PC-9 (cell line): Measurements from ENCODE around the gene STK35. TPM values are rescaled to one million over a fixed set of nuclear protein-coding genes. Genes with fewer than 3 reads are reported as not detected.

Experiments used
- BruUV-seq: library from RNA; stranded (reverse); fragments of 400-500 nt; replicated peaks from 2 replicates; lab custom pipeline; 2021; lab: Mats Ljungman, UMichigan
- CTCF ChIA-PET: fragments of 300-600 bp; sonication (Branson Sonifier 250); formaldehyde crosslinking; loops from one replicate; lab custom pipeline; 2022; ENCODE audit warnings: antibody characterized with exemption; lab: Charles Lee
- POLR2A ChIA-PET: fragments of 300-600 bp; sonication (Branson Sonifier 250); formaldehyde crosslinking; loops from one replicate; lab custom pipeline; 2022; ENCODE audit warnings: antibody characterized with exemption; ENCODE audit not compliant: unreplicated experiment; lab: Charles Lee
- DNase-seq, 2 experiments: peaks; one replicate each; pipeline versions ENCODE4 v3.0.0 to v3.0.0-alpha.2; 2015 to 2022; ENCODE audit warnings: mixed read lengths in 1 of 2
- H2AFZ ChIP-seq: fragments of 200-600 bp; sonication (generic); 2 replicates; pipeline ENCODE4 v1.8.1; 2017; ENCODE audit warnings: antibody characterized with exemption
- H3F3A ChIP-seq: fragments of 200-600 bp; sonication (generic); 2 replicates; pipeline ENCODE4 v1.8.1; 2017; ENCODE audit warnings: antibody characterized with exemption, mild to moderate bottlenecking, low read depth; ENCODE audit not compliant: insufficient read depth
- H3K27ac ChIP-seq: fragments of 200-600 bp; sonication (generic); 2 replicates; pipeline ENCODE4 v1.6.1; 2016; ENCODE audit warnings: mixed run types
- H3K27me3 ChIP-seq: fragments of 200-600 bp; sonication (generic); 2 replicates; pipeline ENCODE4 v1.6.1; 2016; ENCODE audit warnings: low read depth, mixed run types; ENCODE audit not compliant: insufficient read depth
- H3K36me3 ChIP-seq: fragments of 200-600 bp; sonication (generic); 2 replicates; pipeline ENCODE4 v1.6.1; 2016; ENCODE audit warnings: low read depth, mixed run types
- H3K4me1 ChIP-seq: fragments of 200-600 bp; sonication (generic); replicated peaks from 2 replicates; pipeline ENCODE4 v1.6.1; 2016; ENCODE audit warnings: mixed run types; ENCODE audit not compliant: insufficient read depth
- H3K4me2 ChIP-seq: fragments of 200-600 bp; sonication (generic); 2 replicates; pipeline ENCODE4 v1.6.1; 2017; ENCODE audit warnings: mixed run types
- H3K4me3 ChIP-seq: fragments of 200-600 bp; sonication (generic); 2 replicates; pipeline ENCODE4 v1.6.1; 2016; ENCODE audit warnings: mixed run types
- H3K79me2 ChIP-seq: fragments of 200-600 bp; sonication (generic); 2 replicates; pipeline ENCODE4 v1.6.1; 2017; ENCODE audit warnings: low read depth, mixed run types
- H3K9me2 ChIP-seq: fragments of 200-600 bp; sonication (generic); 2 replicates; pipeline ENCODE4 v1.8.1; 2017; ENCODE audit warnings: mild to moderate bottlenecking; ENCODE audit not compliant: insufficient read depth
- H3K9me3 ChIP-seq: fragments of 200-600 bp; sonication (generic); 2 replicates; pipeline ENCODE4 v1.8.1; 2016; ENCODE audit warnings: low read depth; ENCODE audit not compliant: insufficient read depth
- H4K20me1 ChIP-seq: fragments of 200-600 bp; sonication (generic); 2 replicates; pipeline ENCODE4 v1.8.1; 2017; ENCODE audit not compliant: insufficient read depth
- EZH2 ChIP-seq: fragments of 200-600 bp; sonication (generic); IDR thresholded peaks from 2 replicates; pipeline ENCODE4 v1.8.0; 2017; ENCODE audit warnings: antibody characterized with exemption, low read depth
- intact Hi-C: fragments of 100-400 bp; cut with micrococcal nuclease; formaldehyde crosslinking; loops from one replicate; pipeline ENCODE4 v1.10.0; 2022; ENCODE audit not compliant: unreplicated experiment
- total RNA-seq: library from RNA; stranded (reverse); gene quantifications from 2 replicates; pipeline ENCODE4 v1.2.3, GENCODE V29; 2021
- TF ChIP-seq, protein P1 (sequence below): fragments of 200-600 bp; sonication (generic); conservative IDR thresholded peaks from 2 replicates; pipeline ENCODE4 v1.6.1; 2017; ENCODE audit warnings: mixed run types, antibody characterized with exemption, mild to moderate bottlenecking, moderate library complexity

STK35 gene
- total RNA-seq, 1 experiment from 2014 or later = 36.7 TPM

DNA sequence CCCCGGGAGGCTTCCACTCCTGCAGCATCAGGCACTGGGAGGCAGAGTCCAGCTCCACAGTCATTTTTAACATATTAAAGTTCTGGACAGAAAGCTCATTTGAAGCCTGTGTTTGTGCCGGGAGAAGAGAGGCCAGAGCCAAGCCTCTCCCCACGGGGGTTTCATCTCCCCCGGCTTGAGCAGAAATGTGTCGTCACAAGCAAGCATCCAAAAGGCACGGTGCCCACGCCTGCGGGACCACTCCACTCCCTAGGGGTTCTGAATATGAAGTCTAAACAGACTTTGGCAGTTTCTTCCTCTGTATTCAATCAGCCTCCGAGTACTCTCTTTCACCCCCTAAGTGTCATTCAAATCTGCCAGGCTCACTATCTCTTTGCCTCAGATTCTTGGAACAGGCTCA, 75.3 kb downstream of the STK35 start:
- Histone ChIP-seq H3F3A (no peaks in the 10 kb centered on the region), H3K27ac (no peak overlapping the region), H2AFZ (no peak overlapping the region), H3K4me2 (no peak overlapping the region), H3K4me3 (no peak overlapping the region), H3K9me3 (no peaks in the 10 kb centered on the region), H3K79me2 (no peaks in the 10 kb centered on the region), H3K27me3 (peaks cover 14% of the 10 kb centered on the region), H3K4me1 (no peaks in the 10 kb centered on the region), H4K20me1 (no peaks in the 10 kb centered on the region), H3K9me2 (no peaks in the 10 kb centered on the region), H3K36me3 (no peaks in the 10 kb centered on the region)
- DNase-seq = no peak
- TF ChIP-seq, protein P1, sequence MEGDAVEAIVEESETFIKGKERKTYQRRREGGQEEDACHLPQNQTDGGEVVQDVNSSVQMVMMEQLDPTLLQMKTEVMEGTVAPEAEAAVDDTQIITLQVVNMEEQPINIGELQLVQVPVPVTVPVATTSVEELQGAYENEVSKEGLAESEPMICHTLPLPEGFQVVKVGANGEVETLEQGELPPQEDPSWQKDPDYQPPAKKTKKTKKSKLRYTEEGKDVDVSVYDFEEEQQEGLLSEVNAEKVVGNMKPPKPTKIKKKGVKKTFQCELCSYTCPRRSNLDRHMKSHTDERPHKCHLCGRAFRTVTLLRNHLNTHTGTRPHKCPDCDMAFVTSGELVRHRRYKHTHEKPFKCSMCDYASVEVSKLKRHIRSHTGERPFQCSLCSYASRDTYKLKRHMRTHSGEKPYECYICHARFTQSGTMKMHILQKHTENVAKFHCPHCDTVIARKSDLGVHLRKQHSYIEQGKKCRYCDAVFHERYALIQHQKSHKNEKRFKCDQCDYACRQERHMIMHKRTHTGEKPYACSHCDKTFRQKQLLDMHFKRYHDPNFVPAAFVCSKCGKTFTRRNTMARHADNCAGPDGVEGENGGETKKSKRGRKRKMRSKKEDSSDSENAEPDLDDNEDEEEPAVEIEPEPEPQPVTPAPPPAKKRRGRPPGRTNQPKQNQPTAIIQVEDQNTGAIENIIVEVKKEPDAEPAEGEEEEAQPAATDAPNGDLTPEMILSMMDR = no peak
- no peak for TF ChIP-seq EZH2
- ChIA-PET CTCF (no interaction called here), POLR2A (no interaction called here)
- intact Hi-C loops = loop anchor here (10.0 kb wide), 1 partner anchor 412 kb away; no protein-coding TSS in a partner anchor
- BruUV-seq = no TSS peak

DNA sequence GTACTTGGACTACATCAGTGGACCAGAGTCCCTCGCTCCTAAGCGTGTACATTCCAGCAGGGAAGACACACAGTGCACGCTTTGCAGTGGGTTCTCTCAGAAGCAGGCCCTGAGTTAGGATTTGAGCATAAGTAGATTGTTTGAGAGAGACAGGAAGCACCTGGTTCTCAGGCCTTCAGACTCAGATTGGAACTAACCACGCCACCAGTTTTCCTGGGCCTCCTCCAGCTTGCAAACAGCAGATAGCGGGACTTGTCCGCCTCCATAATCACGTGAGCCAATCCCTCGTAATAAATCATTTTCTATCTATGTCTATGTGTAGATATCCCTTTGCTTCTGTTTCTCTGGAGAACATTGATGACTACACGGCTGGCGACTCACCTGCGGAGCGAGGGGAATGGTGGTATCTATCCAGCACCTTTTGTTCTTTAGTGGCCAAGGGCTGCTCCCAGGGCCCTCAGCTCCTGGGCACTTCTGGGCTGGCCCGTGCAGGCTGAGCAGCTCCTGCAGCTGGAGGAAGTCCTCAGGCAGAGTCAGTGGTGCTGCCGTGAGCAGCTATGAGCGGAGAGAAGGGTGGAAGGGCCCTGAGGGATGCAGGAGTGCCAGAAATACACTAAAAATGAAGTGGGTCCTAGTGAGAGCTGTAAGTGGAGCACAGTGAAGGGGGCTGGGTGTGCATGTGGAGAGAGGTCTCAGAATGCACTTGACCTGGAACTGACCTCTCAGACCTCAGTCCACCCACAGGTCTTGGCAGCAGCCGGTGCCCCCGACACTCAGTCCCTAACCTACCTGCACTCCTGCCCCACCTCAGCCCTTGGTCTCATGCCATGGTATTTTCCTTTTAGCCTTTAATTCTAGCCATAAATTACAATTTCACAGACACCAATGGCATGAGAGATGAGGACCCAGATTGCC, 76.9 kb downstream of the STK35 start:
- ChIA-PET CTCF (no interaction called here), POLR2A (no interaction called here)
- intact Hi-C loops = loop anchor here (10.0 kb wide), 1 partner anchor 414 kb away; no protein-coding TSS in a partner anchor
- Histone ChIP-seq H3K4me2 (no peak overlapping the region), H3K9me3 (no peaks in the 10 kb centered on the region), H3K27ac (no peak overlapping the region), H3K36me3 (no peaks in the 10 kb centered on the region), H3K27me3 (peaks cover 15% of the 10 kb centered on the region), H4K20me1 (no peaks in the 10 kb centered on the region), H3F3A (no peaks in the 10 kb centered on the region), H3K79me2 (no peaks in the 10 kb centered on the region), H3K9me2 (no peaks in the 10 kb centered on the region), H2AFZ (no peak overlapping the region), H3K4me1 (no peaks in the 10 kb centered on the region), H3K4me3 (no peak overlapping the region)
- no TSS peak for BruUV-seq
- TF ChIP-seq EZH2 = no peak
- DNase-seq = no peak

DNA sequence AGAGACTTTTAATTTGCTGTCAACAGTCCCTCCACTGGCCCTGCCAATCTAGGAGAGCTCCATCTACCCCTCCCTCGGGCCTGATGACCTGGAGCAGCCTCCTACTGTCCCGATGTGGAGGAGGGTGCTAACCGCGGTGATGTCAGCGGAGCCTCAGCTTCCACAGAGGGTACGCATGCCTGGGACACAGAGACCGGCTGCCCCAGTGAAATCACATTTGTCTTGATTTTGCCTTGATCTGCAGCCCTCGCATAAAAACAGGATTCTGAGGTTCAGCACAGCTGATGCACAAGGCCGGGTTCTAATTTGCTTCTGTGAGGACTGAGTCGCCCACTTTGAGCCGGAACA, 77.6 kb downstream of the STK35 start:
- Histone ChIP-seq H3K9me3 (no peaks in the 10 kb centered on the region), H3K27ac (no peak overlapping the region), H2AFZ (no peak overlapping the region), H3K4me1 (no peaks in the 10 kb centered on the region), H3K36me3 (no peaks in the 10 kb centered on the region), H3K79me2 (no peaks in the 10 kb centered on the region), H4K20me1 (no peaks in the 10 kb centered on the region), H3F3A (no peaks in the 10 kb centered on the region), H3K27me3 (peaks cover 13% of the 10 kb centered on the region; the same call in 1 of the 2 replicates), H3K4me2 (no peak overlapping the region), H3K4me3 (no peak overlapping the region), H3K9me2 (no peaks in the 10 kb centered on the region)
- no peak for TF ChIP-seq EZH2
- TF ChIP-seq, protein P1 = no peak
- CTCF ChIA-PET = no interaction called here
- DNase-seq = no peak
- BruUV-seq = no TSS peak
- intact Hi-C loops = loop anchor here (10.0 kb wide), 1 partner anchor 414 kb away; no protein-coding TSS in a partner anchor
- POLR2A ChIA-PET = no interaction called here
